Ammon's horn (tissue), 1 donor: ENCODE data around the gene ARMC7.

Source experiments
- DNase-seq: peaks from one replicate; pipeline ENCODE4 v3.0.0-alpha.2; 2016; ENCODE audit warnings: low spot score

Gene ARMC7

GRCh38 chr17:75078284-75079022 lies 31.3 kb upstream of the ARMC7 start:
- DNase-seq = no peak

GRCh38 chr17:75079023-75079373 lies 30.8 kb upstream of the ARMC7 start:
- DNase-seq = no peak

GRCh38 chr17:75081611-75082540 lies 27.9 kb upstream of the ARMC7 start:
- no peak for DNase-seq

GRCh38 chr17:75082683-75083082 lies 27.1 kb upstream of the ARMC7 start:
- DNase-seq = no peak

- no peak for DNase-seq
Observed at GRCh38 chr17:75084039-75084660, 25.6 kb upstream of the ARMC7 start.

GRCh38 chr17:75086496-75087181 lies 23.1 kb upstream of the ARMC7 start:
- no peak for DNase-seq

GRCh38 chr17:75087182-75087557 lies 22.6 kb upstream of the ARMC7 start:
- no peak for DNase-seq

- peak; percentile 42 for DNase-seq
Observed at GRCh38 chr17:75087558-75088453, 22.0 kb upstream of the ARMC7 start, which contains the start of gene SLC16A5. Gene SLC16A5 (plus strand): TSS chr17:75087954. CDS start chr17:75093637, 5,683 bp downstream.

GRCh38 chr17:75088465-75089417 lies 21.0 kb upstream of the ARMC7 start:
- DNase-seq = no peak

- no peak for DNase-seq
Observed at GRCh38 chr17:75090871-75091854, 18.6 kb upstream of the ARMC7 start.

- no peak for DNase-seq
Observed at GRCh38 chr17:75091855-75092327, 17.9 kb upstream of the ARMC7 start.

- DNase-seq = no peak
Observed at GRCh38 chr17:75093548-75094158, 16.1 kb upstream of the ARMC7 start.

GRCh38 chr17:75094871-75095399 lies 14.8 kb upstream of the ARMC7 start:
- DNase-seq = no peak

- DNase-seq = peak; percentile 62
Observed at GRCh38 chr17:75096082-75096625, 13.6 kb upstream of the ARMC7 start.

GRCh38 chr17:75097865-75098264 lies 11.9 kb upstream of the ARMC7 start:
- no peak for DNase-seq

GRCh38 chr17:75098861-75099260 lies 10.9 kb upstream of the ARMC7 start:
- no peak for DNase-seq

GRCh38 chr17:75099881-75100595 lies 9.7 kb upstream of the ARMC7 start:
- no peak for DNase-seq
